C1 segment of cervical spinal cord (tissue), 14 donors: ENCODE data around the gene FNDC3B.

Experiments used
- DNase-seq, 14 donors: peaks; one replicate each; lab custom pipeline; 2025; lab: John Stamatoyannopoulos, UW

FNDC3B gene

GRCh38 chr3:172187511-172187910 is 148.1 kb downstream of the FNDC3B start:
- DNase-seq, result no peak

- DNase-seq, result no peak
Measured at GRCh38 chr3:172188511-172188910, 149.1 kb downstream of the FNDC3B start.

- DNase-seq, result no peak
Measured at GRCh38 chr3:172189213-172189612, 149.8 kb downstream of the FNDC3B start.

- DNase-seq, result no peak
Measured at GRCh38 chr3:172189987-172190603, 150.7 kb downstream of the FNDC3B start.

- DNase-seq, result no peak
Measured at GRCh38 chr3:172190980-172191379, 151.6 kb downstream of the FNDC3B start.

- DNase-seq, result no peak
Measured at GRCh38 chr3:172191629-172192028, 152.3 kb downstream of the FNDC3B start.

- no peak for DNase-seq
Measured at GRCh38 chr3:172192830-172193415, 153.5 kb downstream of the FNDC3B start.

- no peak for DNase-seq
Measured at GRCh38 chr3:172193436-172193835, 154.1 kb downstream of the FNDC3B start.

- DNase-seq, result no peak
Measured at GRCh38 chr3:172194702-172195406, 155.5 kb downstream of the FNDC3B start.

GRCh38 chr3:172195407-172195754 is 156.0 kb downstream of the FNDC3B start:
- no peak for DNase-seq

- no peak for DNase-seq
Measured at GRCh38 chr3:172197344-172197743, 158.0 kb downstream of the FNDC3B start.

- no peak for DNase-seq
Measured at GRCh38 chr3:172198428-172198827, 159.1 kb downstream of the FNDC3B start.

GRCh38 chr3:172199850-172200369 is 160.5 kb downstream of the FNDC3B start:
- DNase-seq, result no peak

- DNase-seq, result peak in 10 of 14 donors; percentile 3 to 61 (median 16)
Measured at GRCh38 chr3:172201136-172201869, 161.9 kb downstream of the FNDC3B start.

- peak in 1 of 14 donors; percentile 7 for DNase-seq
Measured at GRCh38 chr3:172201870-172202236, 162.5 kb downstream of the FNDC3B start.

- DNase-seq, result no peak
Measured at GRCh38 chr3:172202797-172203196, 163.4 kb downstream of the FNDC3B start.

GRCh38 chr3:172203522-172204258 is 164.3 kb downstream of the FNDC3B start:
- DNase-seq, result peak in 10 of 14 donors; percentile 22 to 53 (median 40)

- no peak for DNase-seq
Measured at GRCh38 chr3:172204716-172205115, 165.3 kb downstream of the FNDC3B start.

- DNase-seq, result peak in 4 of 14 donors; percentile 1 to 33 (median 24)
Measured at GRCh38 chr3:172208586-172209332, 169.4 kb downstream of the FNDC3B start.
